Gastroesophageal sphincter (tissue), 3 donors: ENCODE measurements around the gene SIX3.
A peak's percentile ranks its signal among the peaks of the same experiment; 100 is the strongest.

Source experiments
- CTCF ChIP-seq, 4 experiments: fragments of 200-600 bp in 2 of 4; fragments of 450-650 bp in 2 of 4; sonication (generic) in 1 of 4; IDR thresholded peaks; one replicate each; pipeline ENCODE4 v1.5.1; 2017 to 2019; ENCODE audit warnings: antibody characterized with exemption in 4 of 4, mild to moderate bottlenecking in 2 of 4, moderate library complexity in 2 of 4
- POLR2A ChIP-seq, 2 donors: fragments of 450-650 bp; IDR thresholded peaks; one replicate each; pipeline ENCODE4 v1.6.1; 2017; ENCODE audit warnings: antibody characterized with exemption in 2 of 2, mild to moderate bottlenecking in 2 of 2, moderate library complexity in 1 of 2
- POLR2AphosphoS5 ChIP-seq: sonication (generic); formaldehyde crosslinking; IDR thresholded peaks from one replicate; pipeline ENCODE4 v1.6.1; 2017; ENCODE audit warnings: antibody characterized with exemption

- TF ChIP-seq CTCF (IDR thresholded peaks at IDR 0.05) (peak in 3 of 4 experiments; percentile 16 to 65 (median 41)), POLR2A (IDR thresholded peaks at IDR 0.05) (no peak), POLR2AphosphoS5 (no peak)
These were observed 10.8 kb downstream of the SIX3 start for GRCh38 chr2:44952143-44952805.
